Esophagus muscularis mucosa (tissue), 3 donors: ENCODE results near the gene RNF34.

ENCODE experiments used
- POLR2A ChIP-seq: fragments of 450-650 bp; IDR thresholded peaks from one replicate; pipeline ENCODE4 v1.6.1; 2017; ENCODE audit warnings: antibody characterized with exemption, moderate library complexity, mild to moderate bottlenecking, low read depth
- TF ChIP-seq, protein P1 (sequence below), 3 experiments: fragments of 200-600 bp in 2 of 3; fragments of 450-650 bp in 1 of 3; sonication (generic) in 2 of 3; IDR thresholded peaks; one replicate each; pipeline ENCODE4 v1.5.1; 2017 to 2019; ENCODE audit warnings: antibody characterized with exemption in 3 of 3, mild to moderate bottlenecking in 2 of 3, moderate library complexity in 1 of 3

DNA sequence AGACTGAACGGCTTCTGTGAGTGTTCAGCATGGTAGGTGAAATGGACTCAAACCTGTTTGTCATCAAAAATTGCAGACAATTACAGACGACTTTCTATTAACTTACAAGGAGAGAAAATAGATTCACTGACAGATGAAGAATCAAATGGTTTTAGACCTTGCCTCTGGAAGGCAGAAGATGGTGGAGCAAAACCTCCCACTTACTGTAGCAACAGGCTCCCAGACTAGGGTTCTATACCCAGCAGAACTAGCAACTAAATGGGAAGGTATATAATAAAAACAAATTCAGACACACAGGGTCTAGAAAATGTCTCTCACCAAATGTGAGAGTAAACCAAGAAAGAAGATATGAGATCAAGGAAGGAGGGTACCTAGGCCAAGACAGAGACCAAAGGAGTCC is 36.8 kb downstream of the RNF34 start:
- TF ChIP-seq, protein P1, sequence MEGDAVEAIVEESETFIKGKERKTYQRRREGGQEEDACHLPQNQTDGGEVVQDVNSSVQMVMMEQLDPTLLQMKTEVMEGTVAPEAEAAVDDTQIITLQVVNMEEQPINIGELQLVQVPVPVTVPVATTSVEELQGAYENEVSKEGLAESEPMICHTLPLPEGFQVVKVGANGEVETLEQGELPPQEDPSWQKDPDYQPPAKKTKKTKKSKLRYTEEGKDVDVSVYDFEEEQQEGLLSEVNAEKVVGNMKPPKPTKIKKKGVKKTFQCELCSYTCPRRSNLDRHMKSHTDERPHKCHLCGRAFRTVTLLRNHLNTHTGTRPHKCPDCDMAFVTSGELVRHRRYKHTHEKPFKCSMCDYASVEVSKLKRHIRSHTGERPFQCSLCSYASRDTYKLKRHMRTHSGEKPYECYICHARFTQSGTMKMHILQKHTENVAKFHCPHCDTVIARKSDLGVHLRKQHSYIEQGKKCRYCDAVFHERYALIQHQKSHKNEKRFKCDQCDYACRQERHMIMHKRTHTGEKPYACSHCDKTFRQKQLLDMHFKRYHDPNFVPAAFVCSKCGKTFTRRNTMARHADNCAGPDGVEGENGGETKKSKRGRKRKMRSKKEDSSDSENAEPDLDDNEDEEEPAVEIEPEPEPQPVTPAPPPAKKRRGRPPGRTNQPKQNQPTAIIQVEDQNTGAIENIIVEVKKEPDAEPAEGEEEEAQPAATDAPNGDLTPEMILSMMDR (IDR thresholded peaks at IDR 0.05), result no peak
- TF ChIP-seq POLR2A, result no peak
